Anterior cingulate cortex (tissue), 58 donors: ENCODE results near the gene LARP1.
A peak's percentile ranks its signal among the peaks of the same experiment; 100 is the strongest.

Source experiments
- DNase-seq, 58 donors: peaks; one replicate each; lab custom pipeline; 2025; lab: John Stamatoyannopoulos, UW

The LARP1 gene

GRCh38 chr5:154849264-154849785 lies 94.1 kb downstream of the LARP1 start:
- peak in 6 of 58 donors; percentile 8 to 56 (median 20) for DNase-seq

GRCh38 chr5:154849791-154850201 lies 94.6 kb downstream of the LARP1 start:
- peak in 1 of 58 donors; percentile 56 for DNase-seq

- peak in 57 of 58 donors; percentile 22 to 88 (median 69) for DNase-seq
Measured at GRCh38 chr5:154850255-154851062, 95.3 kb downstream of the LARP1 start, which contains the start of gene FAXDC2. Gene FAXDC2, minus strand, starts transcription at chr5:154850603. Its CDS starts 12,425 bp downstream, at chr5:154838178.

- no peak for DNase-seq
Measured at GRCh38 chr5:154851351-154851750, 96.2 kb downstream of the LARP1 start.

- DNase-seq, result peak; percentile 84 to 100 (median 94)
Measured at GRCh38 chr5:154857530-154858296, 102.5 kb downstream of the LARP1 start.

- DNase-seq, result peak; percentile 91 to 100 (median 98)
Measured at GRCh38 chr5:154858297-154858971, 103.3 kb downstream of the LARP1 start, which contains the start of gene CNOT8. Gene CNOT8, plus strand, starts transcription at chr5:154858627. Its CDS starts 4,652 bp downstream, at chr5:154863279.

- DNase-seq, result no peak
Measured at GRCh38 chr5:154858972-154859871, 104.0 kb downstream of the LARP1 start.

GRCh38 chr5:154860123-154860522 lies 104.9 kb downstream of the LARP1 start:
- DNase-seq, result no peak

- DNase-seq, result no peak
Measured at GRCh38 chr5:154860765-154861164, 105.6 kb downstream of the LARP1 start.

GRCh38 chr5:154861946-154862345 lies 106.8 kb downstream of the LARP1 start:
- no peak for DNase-seq

- no peak for DNase-seq
Measured at GRCh38 chr5:154862766-154863165, 107.6 kb downstream of the LARP1 start.

GRCh38 chr5:154863291-154864080 lies 108.3 kb downstream of the LARP1 start:
- DNase-seq, result no peak

- DNase-seq, result peak in 1 of 58 donors; percentile 21
Measured at GRCh38 chr5:154865466-154866184, 110.4 kb downstream of the LARP1 start.

- DNase-seq, result no peak
Measured at GRCh38 chr5:154866841-154867240, 111.7 kb downstream of the LARP1 start.
